HG03175 (cell line): ENCODE measurements around the gene LMO7.

Experiments used
- ATAC-seq: cut with Tn5 transposase; IDR thresholded peaks from one replicate; pipeline ENCODE4 v1.9.1; 2021; ENCODE audit warnings: mild to moderate bottlenecking, moderate library complexity; ENCODE audit not compliant: unreplicated experiment

Gene LMO7

GRCh38 chr13:75875450-75875849, 239.3 kb downstream of the LMO7 start:
- no peak for ATAC-seq

DNA sequence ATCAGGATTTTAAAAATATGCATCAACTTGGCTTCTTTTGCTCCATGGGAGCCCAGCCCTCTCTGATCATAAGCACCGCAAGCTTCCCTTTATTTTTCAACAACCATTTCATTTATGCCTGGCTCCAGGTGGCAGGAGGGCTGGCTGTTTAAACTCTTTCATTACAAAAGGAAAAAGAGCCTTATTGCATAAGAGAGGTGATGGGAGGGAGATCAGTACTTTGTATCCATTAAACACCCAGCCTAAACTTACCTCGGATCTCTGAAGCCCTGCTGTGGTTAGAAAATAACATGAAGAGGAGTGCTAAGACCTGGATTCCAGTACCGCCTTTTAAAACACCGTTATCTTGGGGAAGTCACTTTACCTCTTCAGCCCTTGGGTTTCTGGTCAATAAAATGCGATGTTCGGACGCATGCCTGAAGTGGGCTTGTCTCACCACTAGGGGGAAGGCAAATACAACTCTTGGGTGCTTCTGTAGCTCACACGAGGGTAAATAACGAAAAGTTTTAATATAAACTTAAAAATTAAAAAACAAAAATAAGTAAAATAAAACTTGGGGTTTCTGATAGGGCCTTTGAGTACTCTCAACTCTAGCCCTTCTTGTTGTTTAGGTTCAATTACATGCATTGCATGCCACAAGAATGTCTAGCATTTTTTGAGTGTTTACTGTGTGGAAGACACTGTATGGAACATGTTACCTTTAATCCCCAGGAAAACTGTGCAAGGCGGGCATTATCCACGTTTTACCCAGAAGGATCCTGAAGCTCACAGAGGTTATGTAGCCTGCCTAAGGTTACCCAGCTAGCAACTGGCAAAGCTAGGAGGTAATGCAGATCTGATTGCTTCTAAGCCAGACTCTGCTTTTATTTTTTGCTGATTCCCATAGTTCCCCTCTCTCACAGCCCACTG, 240.3 kb downstream of the LMO7 start:
- peak; percentile 94 for ATAC-seq

- no peak for ATAC-seq
These were observed 240.9 kb downstream of the LMO7 start for GRCh38 chr13:75877071-75877470.

DNA sequence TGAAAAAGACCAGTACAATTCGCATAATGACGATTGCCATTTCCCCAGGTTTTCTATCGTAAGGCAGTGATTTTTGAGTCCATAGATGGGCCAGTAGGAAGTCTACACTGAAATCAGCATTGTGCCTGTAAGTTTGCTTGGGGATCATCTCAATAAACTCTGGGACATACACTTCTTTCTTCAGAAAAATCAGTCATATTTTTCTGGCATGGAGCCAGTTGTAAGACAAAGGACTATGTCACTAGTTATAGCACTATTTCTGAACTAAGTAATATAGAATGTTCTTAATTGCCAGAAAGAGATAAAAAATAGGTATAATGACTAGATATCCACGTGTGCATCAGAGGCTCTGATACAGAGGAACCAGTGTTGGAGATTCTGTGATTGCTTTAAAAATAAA, 243.5 kb downstream of the LMO7 start:
- no peak for ATAC-seq

DNA sequence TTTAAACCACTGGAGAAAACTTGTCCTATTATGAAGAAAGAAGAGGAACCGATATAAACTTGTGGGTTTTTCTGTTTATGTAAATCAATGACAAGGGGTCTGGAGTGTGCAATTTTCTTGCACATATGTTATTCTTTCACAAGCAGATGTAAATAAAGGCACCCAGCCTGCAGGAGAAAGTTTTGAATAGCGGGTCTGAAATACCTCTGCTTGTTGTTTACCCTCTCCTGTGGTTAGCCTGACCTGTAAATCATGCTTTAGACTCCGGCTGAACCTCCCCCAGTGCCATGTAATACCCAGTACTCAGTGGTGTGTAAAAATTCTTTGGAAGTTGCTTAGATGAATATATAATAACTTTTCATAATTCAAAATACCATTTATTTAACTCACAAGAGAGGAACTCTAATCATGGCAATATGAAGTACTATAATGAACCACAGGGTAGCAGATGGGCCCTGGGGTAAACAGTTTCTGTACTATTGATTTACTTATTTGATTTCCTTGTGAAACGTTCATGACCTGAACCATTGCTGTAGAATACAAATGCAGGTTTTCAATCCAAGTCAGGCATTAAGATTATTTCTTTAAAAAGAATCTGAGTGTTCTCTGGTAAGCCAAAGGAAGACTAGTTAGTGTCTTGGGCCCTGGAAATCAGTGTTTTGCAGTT, 245.1 kb downstream of the LMO7 start:
- no peak for ATAC-seq

- no peak for ATAC-seq
These were observed 246.1 kb downstream of the LMO7 start for GRCh38 chr13:75882261-75882660.

GRCh38 chr13:75889427-75889826, 253.3 kb downstream of the LMO7 start:
- no peak for ATAC-seq

GRCh38 chr13:75895168-75895567, 259.0 kb downstream of the LMO7 start:
- no peak for ATAC-seq

DNA sequence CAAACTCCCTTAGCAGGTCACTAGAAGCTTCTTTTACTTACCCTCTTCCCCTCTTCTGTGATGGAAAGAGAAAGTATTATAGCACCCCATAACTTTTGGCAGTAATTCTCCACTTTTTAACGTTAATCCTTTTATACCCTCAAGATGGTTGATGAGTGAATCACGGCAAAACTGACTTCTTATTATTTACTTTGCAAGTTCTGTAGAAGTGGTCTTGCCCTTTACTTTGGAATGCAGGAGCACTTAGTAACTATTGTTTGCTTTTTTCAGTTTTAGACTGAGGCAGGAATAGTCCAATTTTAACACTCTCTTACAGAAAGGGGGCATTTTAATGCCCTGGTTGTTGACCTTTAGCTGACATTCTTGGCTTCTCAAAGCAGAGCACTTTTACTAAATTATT, 260.1 kb downstream of the LMO7 start:
- no peak for ATAC-seq

DNA sequence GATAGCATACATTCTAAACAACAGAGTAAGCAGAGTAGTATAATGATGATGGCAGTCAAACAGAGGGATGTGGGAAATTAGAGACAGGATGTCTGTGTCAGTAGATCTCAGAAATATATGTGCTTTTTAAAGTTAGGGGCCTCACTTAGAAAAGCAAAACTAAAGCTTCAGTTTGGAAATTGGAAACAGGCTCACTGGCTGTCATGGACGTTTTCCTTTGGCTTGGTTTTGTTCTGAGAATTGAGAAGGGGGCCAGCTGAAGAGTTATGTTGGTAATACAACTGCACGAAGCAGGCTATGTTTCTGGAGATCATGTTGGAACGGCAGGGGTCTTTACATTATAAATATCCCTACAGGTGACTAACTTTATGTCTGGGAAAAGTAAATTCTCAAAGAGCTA, 261.3 kb downstream of the LMO7 start:
- ATAC-seq = no peak

GRCh38 chr13:75901501-75901900, 265.4 kb downstream of the LMO7 start:
- ATAC-seq = no peak

- no peak for ATAC-seq
These were observed 266.3 kb downstream of the LMO7 start for GRCh38 chr13:75902166-75903104.

- no peak for ATAC-seq
These were observed 267.9 kb downstream of the LMO7 start for GRCh38 chr13:75904012-75904411.

DNA sequence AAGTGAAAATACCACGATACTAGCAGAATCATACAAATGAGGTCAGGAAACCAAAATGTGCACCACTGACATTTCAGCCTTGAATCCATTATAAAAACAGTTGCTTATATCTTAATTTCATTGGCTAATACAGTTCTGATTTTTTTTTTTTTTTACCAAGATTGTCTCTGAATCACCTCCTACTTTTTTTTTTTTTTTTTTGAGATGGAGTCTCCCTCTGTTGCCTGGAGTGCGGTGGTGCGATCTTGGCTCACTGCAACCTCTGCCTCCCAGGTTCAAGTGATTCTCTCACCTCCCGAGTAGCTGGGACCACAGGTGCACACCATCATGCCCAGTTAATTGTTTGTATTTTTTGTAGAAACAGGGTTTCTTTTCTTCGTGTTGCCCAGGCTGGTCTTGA, 270.2 kb downstream of the LMO7 start:
- no peak for ATAC-seq

DNA sequence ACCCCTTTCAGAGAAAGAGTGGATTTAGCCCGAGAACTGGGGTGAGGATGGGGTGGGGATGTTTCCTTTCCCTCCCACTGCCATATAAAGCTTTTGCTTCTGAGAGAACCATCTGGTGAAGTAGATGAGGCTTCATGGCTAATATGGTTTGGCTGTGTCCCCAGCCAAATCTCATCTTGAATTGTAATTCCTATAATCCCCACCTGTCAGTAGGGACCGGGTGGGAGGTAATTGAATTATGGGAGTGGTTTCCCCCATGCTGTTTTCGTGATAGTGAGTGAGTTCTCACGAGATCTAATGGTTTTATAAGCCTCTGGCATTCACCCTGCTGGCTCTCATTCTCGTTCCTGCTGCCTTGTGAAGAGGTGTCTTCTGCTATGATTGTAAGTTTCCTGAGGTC, 270.9 kb downstream of the LMO7 start:
- ATAC-seq = no peak

- ATAC-seq = no peak
These were observed 272.0 kb downstream of the LMO7 start for GRCh38 chr13:75908141-75908540.
